Stimulated activated CD8-positive, alpha-beta memory T cell treated with anti-CD3 and anti-CD28 coated beads, Interleukin-12 subunit alpha, Interleukin-12 subunit beta, amount 100 ng/mL, for 1 hour (primary cell): Measurements from ENCODE around the gene XIRP2.
"Not testable (repeated sequence)": the region's sequence is repeated elsewhere in the genome, so short reads cannot be mapped to it uniquely, and the experiment has no call there.

ENCODE experiments used
- DNase-seq: peaks from one replicate; pipeline ENCODE4 v3.0.0-alpha.2; 2020; ENCODE audit warnings: low read depth

The XIRP2 gene

DNA sequence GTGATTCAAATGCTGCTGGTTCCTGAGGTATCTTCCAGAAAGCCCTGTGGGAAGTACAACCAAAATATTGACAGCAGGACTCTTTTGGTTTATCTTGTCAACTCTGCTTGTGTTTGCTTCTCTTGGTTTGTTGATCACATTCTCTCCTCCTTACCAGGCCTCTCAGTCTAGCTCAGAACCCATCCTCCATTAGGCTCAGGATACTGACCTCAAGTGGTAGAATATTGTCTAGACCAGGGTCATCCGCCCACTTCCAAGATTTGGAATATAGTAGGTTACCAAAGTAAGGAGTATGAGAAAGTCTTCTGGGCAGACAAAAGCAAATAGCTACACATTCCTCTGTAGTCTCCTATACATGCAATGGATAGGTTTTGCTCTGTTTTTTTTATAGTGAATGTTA, 56.6 kb downstream of the XIRP2 start:
- no peak for DNase-seq

DNA sequence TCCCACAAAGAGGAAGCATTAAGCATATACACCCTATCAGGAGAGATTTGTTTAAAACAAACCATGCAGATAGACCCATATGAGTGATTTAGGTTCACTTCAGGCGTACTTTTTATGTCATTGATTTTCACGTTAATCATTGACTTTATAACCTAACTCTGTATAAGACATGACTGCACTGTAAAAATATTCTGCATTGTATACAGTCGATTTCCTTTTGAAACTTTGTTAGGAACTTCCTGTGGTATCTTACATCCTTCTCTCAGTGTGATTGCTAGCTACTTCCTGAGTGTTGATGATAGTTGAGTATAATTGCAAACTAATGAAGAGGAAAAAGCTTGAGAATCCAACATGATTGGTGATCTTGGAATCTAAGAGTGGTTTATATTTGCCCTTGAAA, 69.4 kb downstream of the XIRP2 start:
- DNase-seq, result no peak

DNA sequence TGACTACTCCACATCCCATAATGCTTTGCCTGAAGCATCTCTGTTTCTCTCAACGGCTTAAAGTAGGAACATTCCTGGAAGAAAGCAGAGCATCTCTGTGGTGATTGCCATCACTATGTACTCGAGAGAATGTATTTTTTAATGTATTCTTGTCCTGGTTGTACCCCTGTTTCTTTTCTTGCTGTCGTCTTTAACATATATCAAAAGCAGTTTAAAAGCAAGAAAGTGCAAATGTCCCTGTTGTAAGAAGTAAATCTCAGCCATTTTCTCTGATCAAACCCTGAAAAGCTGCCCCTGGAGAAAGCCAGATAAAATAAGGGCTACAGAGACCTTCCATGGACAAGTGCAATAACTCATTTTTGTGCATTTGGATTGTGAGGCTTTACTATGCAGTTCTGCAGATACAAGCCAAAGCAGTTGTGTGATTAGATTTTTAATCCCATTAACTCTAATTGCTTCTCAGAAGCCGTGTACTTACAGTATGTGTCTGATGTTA, 70.8 kb downstream of the XIRP2 start:
- DNase-seq, result no peak

DNA sequence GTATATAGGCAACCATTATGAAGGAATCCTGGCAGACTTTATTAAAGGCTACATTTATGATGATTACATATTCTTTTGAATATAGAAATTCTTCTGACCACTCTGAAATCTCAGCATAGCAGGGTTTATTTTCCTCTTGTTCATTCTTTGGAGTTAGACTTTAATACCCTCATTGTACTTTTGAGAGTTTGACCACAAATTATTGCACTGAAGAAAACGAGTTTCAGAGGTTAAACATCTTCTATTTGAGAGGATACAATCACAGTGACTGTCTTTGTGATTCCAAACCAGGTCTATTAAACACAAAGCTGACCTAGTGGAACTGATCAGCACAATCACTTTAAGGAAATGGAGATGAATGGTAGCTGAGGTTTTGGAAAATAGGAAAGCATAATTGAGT, 71.3 kb downstream of the XIRP2 start:
- DNase-seq, result no peak

GRCh38 chr2:166960702-166961270, 72.5 kb downstream of the XIRP2 start:
- DNase-seq, result no peak

DNA sequence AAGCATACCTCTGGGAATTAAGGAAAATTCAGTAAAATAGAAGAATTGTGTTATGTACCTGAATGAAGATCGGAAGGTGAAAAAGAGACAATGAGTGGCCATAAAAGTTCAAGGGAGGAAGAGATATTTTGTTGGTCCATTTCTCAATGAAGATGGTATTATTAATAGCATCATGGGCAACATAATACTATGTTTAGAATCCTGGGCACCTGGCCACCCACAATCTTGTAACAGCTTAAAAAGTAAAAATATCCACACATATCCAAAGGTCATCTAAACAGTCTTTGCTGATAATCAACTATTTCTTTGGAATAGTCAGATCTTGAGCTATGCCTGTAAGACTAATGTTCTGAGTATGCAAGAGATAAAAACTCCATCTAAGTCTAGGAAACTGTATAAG, 73.7 kb downstream of the XIRP2 start:
- DNase-seq, result no peak

DNA sequence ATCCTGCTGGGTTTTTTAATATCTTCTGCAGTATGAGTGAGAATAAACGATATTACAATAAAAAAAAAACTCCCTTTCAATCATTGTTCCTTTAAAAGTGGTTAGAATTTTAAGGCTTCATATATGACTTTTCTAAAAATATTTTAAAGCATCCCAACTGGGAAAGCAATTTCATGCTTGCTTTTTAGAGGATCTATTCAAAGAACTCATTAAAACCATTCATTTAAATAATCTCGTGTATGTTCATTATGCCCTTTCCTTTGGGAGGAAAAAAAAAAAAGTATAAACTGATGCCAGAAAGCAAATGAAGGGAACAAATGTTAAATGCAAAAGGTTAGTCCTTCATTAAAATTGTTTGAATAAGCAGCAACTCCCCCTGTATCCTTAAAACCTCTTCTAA, 81.2 kb downstream of the XIRP2 start:
- no peak for DNase-seq

GRCh38 chr2:166972002-166972401, 83.7 kb downstream of the XIRP2 start:
- DNase-seq, result no peak

- DNase-seq, result no peak
Observed at GRCh38 chr2:166972418-166972817, 84.1 kb downstream of the XIRP2 start.

DNA sequence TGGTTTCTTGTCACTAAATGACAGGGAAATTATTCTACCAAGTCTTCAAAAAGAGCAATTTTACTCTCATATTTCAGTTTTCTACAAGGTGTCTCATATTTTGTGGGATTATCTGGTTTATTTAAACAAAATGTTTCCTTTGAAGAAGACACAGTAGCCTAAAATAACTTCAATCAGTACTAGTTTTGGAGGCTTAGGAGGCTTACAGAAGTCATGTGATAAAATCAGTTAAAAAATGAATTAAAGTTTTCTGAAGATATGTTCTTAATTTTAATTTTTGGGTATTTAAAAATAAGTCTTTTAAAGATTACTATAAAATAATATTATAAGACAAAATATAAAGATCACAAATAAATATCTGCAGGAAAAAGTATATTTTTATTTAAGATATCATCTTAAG, 95.9 kb downstream of the XIRP2 start:
- no peak for DNase-seq

- no peak for DNase-seq
Observed at GRCh38 chr2:166984797-166985196, 96.5 kb downstream of the XIRP2 start.

GRCh38 chr2:166994588-166995336, 106.5 kb downstream of the XIRP2 start:
- DNase-seq, result no peak

DNA sequence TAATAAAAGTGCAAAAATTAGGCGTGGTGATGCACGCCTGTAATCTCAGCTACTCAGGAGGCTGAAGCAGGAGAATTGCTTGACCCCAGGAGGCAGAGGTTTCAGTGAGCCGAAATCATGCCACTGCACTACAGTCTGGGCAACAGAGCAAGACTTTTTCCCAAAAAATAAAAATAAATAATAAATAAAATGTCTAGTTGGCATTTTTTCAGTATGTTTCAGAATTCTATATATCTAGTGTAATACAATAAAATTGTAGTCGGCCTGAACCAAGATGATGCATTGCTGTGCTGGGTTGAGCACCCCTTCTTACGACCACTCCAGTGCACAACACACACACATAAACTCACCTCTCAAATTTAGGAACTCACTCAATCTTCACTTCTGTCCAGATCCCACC, 108.2 kb downstream of the XIRP2 start:
- DNase-seq, result no peak

DNA sequence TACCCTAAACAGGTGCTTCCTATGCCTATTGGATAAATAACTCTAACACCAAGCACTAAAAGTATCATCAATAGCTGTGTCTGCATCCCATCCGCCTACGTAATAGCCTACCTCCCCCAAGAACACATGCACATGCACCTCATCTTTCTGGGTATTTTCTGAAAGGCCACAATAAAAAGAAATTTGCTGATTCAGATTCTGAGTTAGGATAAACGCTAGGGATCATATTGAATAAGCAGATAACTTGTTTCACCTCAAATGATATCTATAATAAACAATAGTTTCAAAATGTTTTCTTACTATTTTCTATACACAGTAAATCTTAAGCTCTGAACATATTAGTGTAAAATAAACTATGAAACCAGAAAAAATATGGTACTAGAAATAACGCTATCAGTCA, 112.9 kb downstream of the XIRP2 start:
- no peak for DNase-seq

DNA sequence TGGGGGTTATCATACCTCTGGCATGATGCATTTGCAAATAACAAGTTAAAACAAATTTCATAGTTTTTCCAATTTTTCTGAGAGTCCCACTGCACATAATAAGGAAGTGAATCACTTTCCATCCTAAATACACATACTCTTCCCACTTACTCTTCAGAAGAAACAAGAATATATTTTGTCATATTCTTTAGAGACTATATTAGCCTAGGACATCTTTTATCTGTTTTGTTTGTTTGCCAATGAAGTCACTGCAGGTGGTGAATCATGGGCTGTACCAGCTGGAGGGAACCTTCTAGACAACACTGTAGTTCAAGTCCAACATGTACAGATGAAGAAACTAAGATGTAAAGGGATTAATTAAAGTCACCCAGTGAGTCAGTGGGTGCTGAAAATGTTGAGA, 116.8 kb downstream of the XIRP2 start:
- DNase-seq, result no peak

DNA sequence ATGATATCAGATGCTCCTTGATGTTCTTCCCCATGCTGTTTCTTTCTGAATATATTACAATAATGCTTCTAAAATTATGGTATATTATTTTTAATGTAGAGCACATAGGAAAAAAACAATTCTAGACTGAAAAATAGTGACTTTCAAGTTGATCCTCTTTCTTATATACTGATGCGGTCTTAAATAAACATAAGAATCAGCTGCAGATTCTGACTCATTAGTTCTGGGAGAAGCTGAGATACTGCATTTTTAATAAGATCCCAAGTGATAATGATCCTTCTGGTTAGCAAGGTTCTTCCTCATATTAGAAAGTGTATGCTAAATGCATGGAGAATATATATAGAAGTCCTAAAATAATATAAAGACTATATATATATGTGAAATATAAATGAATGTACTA, 124.9 kb downstream of the XIRP2 start:
- DNase-seq, result no peak

- DNase-seq, result no peak
Observed at GRCh38 chr2:167015806-167016205, 127.5 kb downstream of the XIRP2 start.

DNA sequence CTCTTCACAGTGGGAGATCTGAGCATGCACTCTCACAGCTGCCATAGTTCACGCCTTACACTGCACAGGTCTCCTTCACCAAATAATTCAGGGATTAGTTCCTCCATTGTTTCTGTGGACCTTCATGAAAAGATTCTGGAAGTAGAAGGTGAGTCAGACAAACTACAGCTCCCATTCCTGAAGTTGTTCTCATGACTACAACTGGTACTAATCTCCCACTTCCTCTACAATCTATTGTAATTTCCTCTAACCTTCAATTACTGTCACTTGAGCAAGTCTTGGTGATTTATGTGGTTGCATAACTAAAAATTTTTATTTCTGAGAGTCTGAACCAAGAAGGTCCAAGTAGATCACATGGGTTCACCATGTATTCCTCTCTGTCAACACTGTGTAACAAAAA, 128.7 kb downstream of the XIRP2 start:
- no peak for DNase-seq

- DNase-seq, result no peak
Observed at GRCh38 chr2:167018590-167018989, 130.3 kb downstream of the XIRP2 start.

GRCh38 chr2:167028503-167028902, 140.2 kb downstream of the XIRP2 start:
- no peak for DNase-seq

- not testable (repeated sequence) for DNase-seq
Observed at GRCh38 chr2:167034976-167035375, 146.7 kb downstream of the XIRP2 start.

- DNase-seq, result no peak
Observed at GRCh38 chr2:167048829-167049228, 160.5 kb downstream of the XIRP2 start.

DNA sequence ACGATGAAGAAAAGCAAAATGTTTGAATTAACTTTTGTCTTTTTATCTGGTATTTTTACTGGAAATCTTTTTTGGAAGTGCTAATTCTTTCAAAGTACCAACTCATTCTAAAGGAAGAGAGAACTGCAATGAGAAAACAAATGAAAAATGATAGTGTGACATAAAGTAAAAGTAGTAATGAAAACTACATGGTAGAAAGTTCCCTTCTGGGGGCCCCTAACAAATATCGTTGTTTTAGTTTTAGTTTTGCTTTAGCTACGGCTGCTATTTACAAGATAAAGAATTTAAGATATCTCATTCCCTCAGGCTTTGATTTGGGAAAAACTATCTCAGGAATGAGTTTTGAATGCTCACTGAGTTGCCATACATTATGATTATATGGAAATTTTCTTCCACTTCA, 161.4 kb downstream of the XIRP2 start:
- DNase-seq, result no peak

- no peak for DNase-seq
Observed at GRCh38 chr2:167052825-167053224, 164.5 kb downstream of the XIRP2 start.
